ENCODE data around the gene MZB1. TPM values are rescaled to one million over a fixed set of nuclear protein-coding genes. Genes with fewer than 3 reads are reported as not detected.

The MZB1 gene
- total RNA-seq, 1 donor from 2014 or later: not detected

DNA sequence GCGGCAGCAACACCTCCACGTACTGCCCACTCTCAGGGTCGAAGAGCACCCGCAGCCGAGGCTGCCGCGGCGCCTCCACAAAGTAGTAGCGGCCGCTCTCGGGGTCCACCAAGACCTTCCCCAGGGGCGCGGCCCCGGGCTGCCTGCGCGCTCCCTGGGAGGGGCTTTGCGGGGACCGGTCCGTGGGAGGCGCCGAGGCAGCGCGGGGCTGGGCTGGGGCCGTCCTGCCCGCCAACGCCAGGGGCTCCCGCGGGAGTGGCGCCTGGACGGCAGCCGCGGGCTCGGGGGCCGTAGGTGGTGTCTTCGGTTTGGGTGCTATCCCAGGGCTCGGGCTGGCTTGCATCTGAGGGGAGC, 2.6 kb upstream of the MZB1 start:
- Mint-ChIP-seq H3K4me1 (ENCODE audit: low read depth, unreplicated experiment) (peaks cover 3% of the 10 kb centered on the region), H3K36me3 (ENCODE audit: unreplicated experiment) (no peaks in the 10 kb centered on the region), H3K4me3 (ENCODE audit: unreplicated experiment) (no peak overlapping the region), H3K9me3 (ENCODE audit: unreplicated experiment) (no peaks in the 10 kb centered on the region), H3K27me3 (ENCODE audit: unreplicated experiment) (peaks cover 14% of the 10 kb centered on the region), H3K27ac (ENCODE audit: unreplicated experiment) (no peak overlapping the region)
- DNase-seq: no peak
- TF ChIP-seq, protein P1, sequence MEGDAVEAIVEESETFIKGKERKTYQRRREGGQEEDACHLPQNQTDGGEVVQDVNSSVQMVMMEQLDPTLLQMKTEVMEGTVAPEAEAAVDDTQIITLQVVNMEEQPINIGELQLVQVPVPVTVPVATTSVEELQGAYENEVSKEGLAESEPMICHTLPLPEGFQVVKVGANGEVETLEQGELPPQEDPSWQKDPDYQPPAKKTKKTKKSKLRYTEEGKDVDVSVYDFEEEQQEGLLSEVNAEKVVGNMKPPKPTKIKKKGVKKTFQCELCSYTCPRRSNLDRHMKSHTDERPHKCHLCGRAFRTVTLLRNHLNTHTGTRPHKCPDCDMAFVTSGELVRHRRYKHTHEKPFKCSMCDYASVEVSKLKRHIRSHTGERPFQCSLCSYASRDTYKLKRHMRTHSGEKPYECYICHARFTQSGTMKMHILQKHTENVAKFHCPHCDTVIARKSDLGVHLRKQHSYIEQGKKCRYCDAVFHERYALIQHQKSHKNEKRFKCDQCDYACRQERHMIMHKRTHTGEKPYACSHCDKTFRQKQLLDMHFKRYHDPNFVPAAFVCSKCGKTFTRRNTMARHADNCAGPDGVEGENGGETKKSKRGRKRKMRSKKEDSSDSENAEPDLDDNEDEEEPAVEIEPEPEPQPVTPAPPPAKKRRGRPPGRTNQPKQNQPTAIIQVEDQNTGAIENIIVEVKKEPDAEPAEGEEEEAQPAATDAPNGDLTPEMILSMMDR (IDR thresholded peaks at IDR 0.05; ENCODE audit: partially characterized antibody, unreplicated experiment): no peak

DNA sequence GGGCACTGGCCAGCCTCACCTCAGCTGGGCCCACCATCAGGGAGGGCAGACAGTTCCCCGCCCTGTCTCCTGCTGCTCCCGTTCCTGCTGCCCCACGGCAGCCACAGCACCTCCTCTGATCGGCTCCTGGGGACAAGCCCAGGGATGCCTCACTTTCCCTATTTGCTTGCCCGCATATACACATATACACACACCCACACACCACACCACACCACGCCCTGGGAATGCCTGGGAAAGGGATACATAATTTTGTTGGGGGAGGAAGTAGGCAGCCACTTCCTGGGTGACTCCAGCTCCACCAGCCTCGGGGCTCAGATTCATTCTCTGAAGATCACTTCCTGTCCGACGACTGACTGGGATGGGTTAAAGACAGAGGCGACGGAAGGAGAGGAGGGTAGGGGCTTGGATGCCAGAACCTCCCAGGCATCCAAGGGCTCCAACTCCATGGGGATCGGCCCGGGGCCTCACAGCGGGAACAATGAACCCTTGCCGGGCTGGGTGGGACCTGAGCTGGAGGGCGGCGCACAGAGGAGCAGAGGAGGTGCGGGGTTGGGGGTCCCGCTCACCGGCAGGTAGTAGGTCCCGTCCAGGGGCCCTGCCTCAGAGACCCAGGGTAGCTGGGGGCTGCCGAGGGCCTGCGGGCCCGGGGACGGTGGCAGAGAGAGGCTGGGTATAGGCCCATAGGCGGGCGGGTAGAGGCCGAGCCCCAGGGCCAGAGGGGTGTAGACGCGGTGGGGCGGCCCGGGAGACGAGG, 2.0 kb upstream of the MZB1 start:
- H3K36me3 Mint-ChIP-seq (ENCODE audit: unreplicated experiment): no peaks in the 10 kb centered on the region
- H3K9me3 Mint-ChIP-seq (ENCODE audit: unreplicated experiment): no peaks in the 10 kb centered on the region
- H3K27me3 Mint-ChIP-seq (ENCODE audit: unreplicated experiment): peaks cover 14% of the 10 kb centered on the region
- TF ChIP-seq, protein P1 (IDR thresholded peaks at IDR 0.05; ENCODE audit: partially characterized antibody, unreplicated experiment): no peak
- DNase-seq: no peak
- peaks cover 3% of the 10 kb centered on the region for H3K4me1 Mint-ChIP-seq (ENCODE audit: low read depth, unreplicated experiment)
- no peak overlapping the region for H3K27ac Mint-ChIP-seq (ENCODE audit: unreplicated experiment)
- H3K4me3 Mint-ChIP-seq (ENCODE audit: unreplicated experiment): no peak overlapping the region

DNA sequence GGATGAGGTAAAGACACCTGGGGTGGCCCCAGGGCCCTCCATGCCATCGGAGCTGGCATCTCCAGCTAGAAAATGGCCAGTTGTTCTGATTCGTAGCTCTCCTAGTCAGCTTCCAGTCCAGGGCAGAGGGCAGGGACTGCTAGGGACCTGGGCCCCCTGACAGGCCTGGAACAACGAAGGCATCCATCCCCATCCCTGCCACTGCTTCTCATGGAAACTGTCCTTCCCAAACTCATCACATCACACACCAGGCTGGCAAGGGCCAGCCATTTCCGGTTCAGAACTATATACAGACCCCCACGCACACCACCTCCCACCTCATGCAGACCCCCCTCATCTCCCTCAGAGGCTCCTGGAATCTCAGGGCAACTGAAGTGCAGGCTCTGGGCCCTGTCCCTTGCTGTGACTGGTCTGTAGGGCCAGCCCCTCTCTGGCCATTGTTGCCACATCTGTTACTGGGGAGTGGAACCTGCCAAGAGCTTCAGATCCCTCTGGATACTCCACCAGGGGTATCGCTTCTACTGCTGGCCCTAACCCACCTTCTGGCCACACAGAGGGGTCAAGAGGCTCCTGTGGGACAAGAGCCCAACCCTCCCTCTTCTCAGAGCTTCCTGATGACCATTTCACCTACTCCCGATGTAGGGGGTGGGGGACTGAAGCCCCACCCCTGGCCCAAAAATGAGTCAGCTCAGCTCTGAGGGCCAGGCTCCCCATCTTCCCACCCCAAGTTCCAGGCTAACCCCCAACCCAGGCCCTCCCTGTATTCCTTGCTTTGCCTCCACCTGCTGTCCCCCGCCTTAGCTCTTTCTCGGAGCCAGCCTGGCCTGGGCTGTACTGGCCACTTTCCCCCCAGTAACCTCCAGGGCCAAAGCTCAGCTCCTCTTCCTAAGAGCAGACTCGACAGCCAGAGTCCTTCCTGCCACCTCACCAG, 1.2 kb upstream of the MZB1 start:
- no peaks in the 10 kb centered on the region for H3K9me3 Mint-ChIP-seq (ENCODE audit: unreplicated experiment)
- no peak overlapping the region for H3K27ac Mint-ChIP-seq (ENCODE audit: unreplicated experiment)
- H3K27me3 Mint-ChIP-seq (ENCODE audit: unreplicated experiment): peaks cover 12% of the 10 kb centered on the region
- DNase-seq: no peak
- no peaks in the 10 kb centered on the region for H3K36me3 Mint-ChIP-seq (ENCODE audit: unreplicated experiment)
- H3K4me3 Mint-ChIP-seq (ENCODE audit: unreplicated experiment): no peak overlapping the region
- TF ChIP-seq, protein P1 (IDR thresholded peaks at IDR 0.05; ENCODE audit: partially characterized antibody, unreplicated experiment): no peak
- peaks cover 3% of the 10 kb centered on the region for H3K4me1 Mint-ChIP-seq (ENCODE audit: low read depth, unreplicated experiment)

DNA sequence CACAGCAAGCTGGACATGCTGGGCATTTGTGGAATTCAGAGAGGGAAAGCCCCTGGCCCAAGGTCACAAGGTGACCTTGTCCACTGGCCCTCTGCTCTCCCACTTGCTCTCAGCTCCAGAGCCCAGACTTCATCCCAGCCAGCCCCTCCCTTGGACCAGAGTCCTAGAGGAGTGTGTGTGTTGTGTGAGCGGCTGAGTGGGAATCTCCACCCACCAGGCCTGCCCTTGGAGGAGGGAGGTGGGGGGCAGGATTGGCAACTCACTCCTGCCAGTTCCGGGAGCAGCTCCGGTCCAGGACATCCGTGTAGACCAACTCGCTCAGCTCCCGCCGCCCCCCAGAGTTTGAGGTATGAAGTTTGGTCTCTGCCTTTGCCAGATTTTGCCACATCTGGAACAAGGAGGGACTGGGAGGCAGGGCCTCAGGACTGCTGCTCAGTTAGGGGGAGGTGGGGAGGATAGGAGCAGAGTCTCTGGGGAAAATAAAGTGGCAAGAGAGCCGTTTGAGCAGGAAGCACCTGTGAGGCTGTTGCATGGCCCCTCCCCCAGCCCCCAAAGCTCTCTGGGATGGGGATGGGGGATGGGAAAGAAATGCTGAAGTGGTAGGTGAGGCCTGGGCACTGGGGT, 1.4 kb downstream of the MZB1 start:
- DNase-seq: no peak
- no peaks in the 10 kb centered on the region for H3K36me3 Mint-ChIP-seq (ENCODE audit: unreplicated experiment)
- H3K27me3 Mint-ChIP-seq (ENCODE audit: unreplicated experiment): peaks cover 18% of the 10 kb centered on the region
- no peak overlapping the region for H3K27ac Mint-ChIP-seq (ENCODE audit: unreplicated experiment)
- peaks cover 3% of the 10 kb centered on the region for H3K4me1 Mint-ChIP-seq (ENCODE audit: low read depth, unreplicated experiment)
- H3K9me3 Mint-ChIP-seq (ENCODE audit: unreplicated experiment): no peaks in the 10 kb centered on the region
- no peak overlapping the region for H3K4me3 Mint-ChIP-seq (ENCODE audit: unreplicated experiment)
- TF ChIP-seq, protein P1 (IDR thresholded peaks at IDR 0.05; ENCODE audit: partially characterized antibody, unreplicated experiment): no peak

Measured in glutamatergic neuron (in vitro differentiated cells).